GM12878 (cell line): ENCODE measurements around the gene UVSSA.

Experiments used
- ATF7 ChIP-seq: fragments of 450-650 bp; IDR thresholded peaks from 2 replicates; pipeline ENCODE4 v1.6.1; 2016; ENCODE audit warnings: low read depth, mild to moderate bottlenecking
- TF ChIP-seq, protein P1 (sequence below): fragments of 450-650 bp; IDR thresholded peaks from 2 replicates; pipeline ENCODE4 v1.6.1; 2017; ENCODE audit warnings: antibody characterized with exemption, mild to moderate bottlenecking, moderate library complexity

DNA sequence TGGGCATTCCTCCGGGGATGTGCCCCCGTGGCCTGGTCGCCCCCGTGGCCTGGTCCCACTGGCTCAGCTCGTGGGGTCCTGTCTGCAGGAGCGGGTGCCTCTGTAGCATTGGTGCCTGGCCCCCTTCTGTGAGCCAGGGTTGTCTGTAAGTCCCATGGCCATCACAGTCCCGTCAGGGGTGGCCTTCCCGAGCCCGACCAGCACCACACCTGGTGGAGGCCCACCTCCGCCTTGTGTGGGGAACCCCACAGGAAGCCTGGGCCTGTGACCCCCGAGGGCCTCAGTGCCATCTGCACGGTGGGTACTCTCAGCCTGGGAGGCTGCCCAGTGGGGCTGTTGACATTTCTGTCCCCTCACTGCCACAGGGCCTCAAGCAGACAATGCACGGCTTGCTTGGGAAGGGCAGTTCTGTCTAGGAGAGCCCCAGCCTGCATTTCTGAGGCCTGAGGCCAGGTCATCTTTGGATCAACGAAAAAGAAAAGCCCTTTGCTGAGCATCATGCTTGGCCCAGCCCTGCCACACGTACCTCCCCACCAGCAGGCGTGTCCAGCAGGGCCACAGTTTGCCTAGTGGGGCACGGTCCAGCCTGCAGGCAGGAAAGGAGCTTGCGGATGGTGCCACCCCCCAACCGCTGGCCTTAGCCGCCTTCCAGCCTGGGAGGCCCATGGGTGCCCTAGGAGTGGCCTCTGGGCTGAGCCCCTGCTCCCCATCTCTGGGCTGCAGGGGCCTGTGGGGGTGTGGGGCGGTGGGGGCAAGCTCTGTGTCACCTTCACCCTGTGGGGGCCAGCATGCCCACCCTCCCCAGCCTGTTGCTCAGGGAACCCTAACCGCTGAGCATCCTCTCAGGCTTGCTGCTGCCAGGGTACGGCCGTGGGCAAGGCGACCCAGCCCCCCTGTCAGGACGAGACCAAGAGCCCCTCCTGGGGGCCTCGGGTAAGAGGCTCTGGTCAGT lies 36.0 kb downstream of the UVSSA start:
- TF ChIP-seq ATF7 = no peak
- TF ChIP-seq, protein P1, sequence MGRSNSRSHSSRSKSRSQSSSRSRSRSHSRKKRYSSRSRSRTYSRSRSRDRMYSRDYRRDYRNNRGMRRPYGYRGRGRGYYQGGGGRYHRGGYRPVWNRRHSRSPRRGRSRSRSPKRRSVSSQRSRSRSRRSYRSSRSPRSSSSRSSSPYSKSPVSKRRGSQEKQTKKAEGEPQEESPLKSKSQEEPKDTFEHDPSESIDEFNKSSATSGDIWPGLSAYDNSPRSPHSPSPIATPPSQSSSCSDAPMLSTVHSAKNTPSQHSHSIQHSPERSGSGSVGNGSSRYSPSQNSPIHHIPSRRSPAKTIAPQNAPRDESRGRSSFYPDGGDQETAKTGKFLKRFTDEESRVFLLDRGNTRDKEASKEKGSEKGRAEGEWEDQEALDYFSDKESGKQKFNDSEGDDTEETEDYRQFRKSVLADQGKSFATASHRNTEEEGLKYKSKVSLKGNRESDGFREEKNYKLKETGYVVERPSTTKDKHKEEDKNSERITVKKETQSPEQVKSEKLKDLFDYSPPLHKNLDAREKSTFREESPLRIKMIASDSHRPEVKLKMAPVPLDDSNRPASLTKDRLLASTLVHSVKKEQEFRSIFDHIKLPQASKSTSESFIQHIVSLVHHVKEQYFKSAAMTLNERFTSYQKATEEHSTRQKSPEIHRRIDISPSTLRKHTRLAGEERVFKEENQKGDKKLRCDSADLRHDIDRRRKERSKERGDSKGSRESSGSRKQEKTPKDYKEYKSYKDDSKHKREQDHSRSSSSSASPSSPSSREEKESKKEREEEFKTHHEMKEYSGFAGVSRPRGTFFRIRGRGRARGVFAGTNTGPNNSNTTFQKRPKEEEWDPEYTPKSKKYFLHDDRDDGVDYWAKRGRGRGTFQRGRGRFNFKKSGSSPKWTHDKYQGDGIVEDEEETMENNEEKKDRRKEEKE = no peak
